ENCODE measurements around the gene GNPTAB.

Gene GNPTAB

GRCh38 chr12:101713930-101714329 is 116.8 kb downstream of the GNPTAB start:
- no peaks in the 10 kb centered on the region for H3K36me3 ChIP-seq (ENCODE audit: insufficient read depth, low read length)
- no peaks in the 10 kb centered on the region for H3K27me3 ChIP-seq (ENCODE audit: insufficient read depth, low read length, poor library complexity)
- no peak overlapping the region for H3K4me2 ChIP-seq (ENCODE audit: insufficient read depth, low read length)
- no peak overlapping the region for H2AFZ ChIP-seq (ENCODE audit: low read depth, low read length)
- no peaks in the 10 kb centered on the region for H3K9me3 ChIP-seq (ENCODE audit: insufficient read depth, low read length, severe bottlenecking)
- DNase-seq (no peak), ATAC-seq (ENCODE audit: insufficient read depth, low read depth) (no peak)
- peaks cover 8% of the 10 kb centered on the region for H3K4me1 ChIP-seq (ENCODE audit: insufficient read depth, low read length)
- no peak overlapping the region for H3K9ac ChIP-seq (ENCODE audit: low read depth, low read length)
- peaks cover 7% of the 10 kb centered on the region for H3K79me2 ChIP-seq (ENCODE audit: insufficient read depth, low read length)
- no peak for TF ChIP-seq CTCF (IDR thresholded peaks at IDR 0.05; ENCODE audit: borderline replicate concordance, extremely low read depth, low read length, poor library complexity, severe bottlenecking)
- no peak for TF ChIP-seq EZH2 (IDR thresholded peaks at IDR 0.05; ENCODE audit: borderline replicate concordance, low read depth, low read length, severe bottlenecking)
- H3K27ac ChIP-seq (ENCODE audit: low read length): no peak overlapping the region
- H3K4me3 ChIP-seq (ENCODE audit: low read depth in 1 of 2, low read length in 2 of 2): no peak overlapping the region
- H4K20me1 ChIP-seq (ENCODE audit: insufficient read depth, low read length): no peaks in the 10 kb centered on the region

GRCh38 chr12:101713059-101713682 is 117.6 kb downstream of the GNPTAB start:
- Histone ChIP-seq H4K20me1 (ENCODE audit: insufficient read depth, low read length) (no peaks in the 10 kb centered on the region), H3K27me3 (ENCODE audit: insufficient read depth, low read length, poor library complexity) (no peaks in the 10 kb centered on the region), H3K9me3 (ENCODE audit: insufficient read depth, low read length, severe bottlenecking) (no peaks in the 10 kb centered on the region), H3K4me1 (ENCODE audit: insufficient read depth, low read length) (peaks cover 8% of the 10 kb centered on the region), H3K4me2 (ENCODE audit: insufficient read depth, low read length) (no peak overlapping the region), H3K4me3 (ENCODE audit: low read depth in 1 of 2, low read length in 2 of 2) (no peak overlapping the region), H3K36me3 (ENCODE audit: insufficient read depth, low read length) (no peaks in the 10 kb centered on the region), H2AFZ (ENCODE audit: low read depth, low read length) (no peak overlapping the region), H3K79me2 (ENCODE audit: insufficient read depth, low read length) (peaks cover 7% of the 10 kb centered on the region), H3K27ac (ENCODE audit: low read length) (no peak overlapping the region), H3K9ac (ENCODE audit: low read depth, low read length) (no peak overlapping the region)
- DNase-seq: no peak
- no peak for ATAC-seq (ENCODE audit: insufficient read depth, low read depth)
- TF ChIP-seq EZH2 (IDR thresholded peaks at IDR 0.05; ENCODE audit: borderline replicate concordance, low read depth, low read length, severe bottlenecking) (no peak), CTCF (IDR thresholded peaks at IDR 0.05; ENCODE audit: borderline replicate concordance, extremely low read depth, low read length, poor library complexity, severe bottlenecking) (no peak)

DNA sequence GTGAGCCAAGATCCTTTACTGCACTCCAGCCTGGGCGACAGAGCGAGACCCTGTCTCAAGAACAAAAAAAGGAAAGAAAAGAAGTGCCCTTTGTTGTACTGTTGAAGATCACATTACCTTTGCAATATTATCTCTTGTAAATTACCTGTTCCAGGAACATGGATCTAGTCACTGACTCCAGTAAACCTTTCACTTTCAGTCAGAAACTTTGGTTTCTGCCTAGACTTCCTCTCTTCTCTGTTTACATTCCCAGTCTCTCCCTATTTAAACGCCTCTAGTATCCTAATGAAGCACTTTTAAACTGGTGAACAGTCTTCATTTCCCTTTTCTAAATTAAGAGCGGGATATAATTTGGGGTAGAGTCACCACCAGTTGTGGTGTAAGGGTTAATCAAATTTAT is 120.5 kb downstream of the GNPTAB start:
- Histone ChIP-seq H3K4me2 (ENCODE audit: insufficient read depth, low read length) (no peak overlapping the region), H3K9me3 (ENCODE audit: insufficient read depth, low read length, severe bottlenecking) (no peaks in the 10 kb centered on the region), H3K36me3 (ENCODE audit: insufficient read depth, low read length) (no peaks in the 10 kb centered on the region), H2AFZ (ENCODE audit: low read depth, low read length) (no peak overlapping the region), H3K4me3 (ENCODE audit: low read depth in 1 of 2, low read length in 2 of 2) (no peak overlapping the region), H3K27ac (ENCODE audit: low read length) (no peak overlapping the region), H3K79me2 (ENCODE audit: insufficient read depth, low read length) (peaks cover 7% of the 10 kb centered on the region), H3K27me3 (ENCODE audit: insufficient read depth, low read length, poor library complexity) (no peaks in the 10 kb centered on the region), H4K20me1 (ENCODE audit: insufficient read depth, low read length) (no peaks in the 10 kb centered on the region), H3K4me1 (ENCODE audit: insufficient read depth, low read length) (peaks cover 8% of the 10 kb centered on the region), H3K9ac (ENCODE audit: low read depth, low read length) (no peak overlapping the region)
- TF ChIP-seq CTCF (IDR thresholded peaks at IDR 0.05; ENCODE audit: borderline replicate concordance, extremely low read depth, low read length, poor library complexity, severe bottlenecking) (no peak), EZH2 (IDR thresholded peaks at IDR 0.05; ENCODE audit: borderline replicate concordance, low read depth, low read length, severe bottlenecking) (no peak)
- DNase-seq (no peak), ATAC-seq (ENCODE audit: insufficient read depth, low read depth) (no peak)
